B cell (primary cell): ENCODE data around the gene GUF1. TPM values are rescaled to one million over a fixed set of nuclear protein-coding genes. Genes with fewer than 3 reads are reported as not detected.

ENCODE experiments used
- ATAC-seq: fragments of 200-7000 bp; cut with Tn5 transposase; one replicate; pipeline ENCODE4 v1.10.0; 2021; ENCODE audit warnings: low read depth, mild to moderate bottlenecking, moderate number of reproducible peaks, moderate library complexity
- CTCF ChIA-PET: fragments of 350-600 bp; sonication (Branson Sonifier 250); formaldehyde crosslinking; loops from one replicate; lab custom pipeline; 2021; ENCODE audit warnings: antibody characterized with exemption, inconsistent platforms; lab: Charles Lee
- POLR2A ChIA-PET: fragments of 350-600 bp; sonication (Branson Sonifier 250); formaldehyde crosslinking; loops from one replicate; lab custom pipeline; 2021; ENCODE audit warnings: antibody characterized with exemption; lab: Charles Lee
- DNase-seq: peaks from one replicate; pipeline ENCODE4 v3.0.0; 2013
- H2AFZ ChIP-seq: 2 replicates; pipeline ENCODE4 v1.6.1; 2012; ENCODE audit warnings: mild to moderate bottlenecking, low read depth, low read length; ENCODE audit not compliant: insufficient read depth, poor library complexity, severe bottlenecking
- H3K27ac ChIP-seq, 2 donors: 1 replicate in 1 of 2; 2 replicates in 1 of 2; pipeline ENCODE4 v1.5.1; 2012 to 2013; ENCODE audit warnings: low read length in 2 of 2, mild to moderate bottlenecking in 2 of 2, moderate library complexity in 1 of 2
- H3K27me3 ChIP-seq, 4 experiments: fragments of 200-600 bp in 1 of 4; sonication (generic) in 1 of 4; replicated peaks in 1 of 4; 1 replicate in 2 of 4; 2 replicates in 2 of 4; pipeline versions ENCODE4 v1.6.1 to v1.7.0; 2013 to 2016; ENCODE audit warnings: low read length in 3 of 4, mild to moderate bottlenecking in 2 of 4, mixed read lengths in 1 of 4, moderate library complexity in 1 of 4; ENCODE audit not compliant: insufficient read depth in 4 of 4, control insufficient read depth in 3 of 4; ENCODE audit errors: control extremely low read depth in 1 of 4
- H3K36me3 ChIP-seq, 2 experiments: replicated peaks in 1 of 2; 1 replicate in 1 of 2; 2 replicates in 1 of 2; pipeline versions ENCODE4 v1.6.1 to v1.7.1; 2013; ENCODE audit warnings: low read length in 1 of 2; ENCODE audit not compliant: insufficient read depth in 2 of 2, control insufficient read depth in 1 of 2; ENCODE audit errors: control extremely low read depth in 1 of 2, extremely low read depth in 1 of 2
- H3K4me1 ChIP-seq, 2 donors: fragments of 200-600 bp in 1 of 2; sonication (generic) in 1 of 2; 1 replicate in 1 of 2; 2 replicates in 1 of 2; pipeline versions ENCODE4 v1.5.1 to v1.6.1; 2013 to 2017; ENCODE audit warnings: low read length in 2 of 2; ENCODE audit not compliant: control insufficient read depth in 2 of 2, insufficient read depth in 2 of 2
- H3K4me2 ChIP-seq: replicated peaks from 2 replicates; pipeline ENCODE3; 2012; ENCODE audit warnings: mild to moderate bottlenecking, low read depth, low read length; ENCODE audit not compliant: poor library complexity, severe bottlenecking
- H3K4me3 ChIP-seq, 5 experiments: fragments of 200-600 bp in 1 of 5; sonication (generic) in 1 of 5; 1 replicate in 3 of 5; 2 replicates in 2 of 5; pipeline versions ENCODE4 v1.5.1 to v1.7.0; 2011 to 2016; ENCODE audit warnings: low read length in 4 of 5, mild to moderate bottlenecking in 4 of 5, low read depth in 2 of 5, control low read depth in 1 of 5, moderate library complexity in 1 of 5; ENCODE audit not compliant: insufficient read depth in 1 of 5; ENCODE audit errors: control extremely low read depth in 1 of 5, extremely low read depth in 1 of 5
- H3K79me2 ChIP-seq: fragments of 200-600 bp; sonication (generic); one replicate; pipeline ENCODE4 v1.6.0; 2016; ENCODE audit warnings: low read length; ENCODE audit not compliant: control insufficient read depth, insufficient read depth
- H3K9ac ChIP-seq: fragments of 200-600 bp; sonication (generic); 2 replicates; pipeline ENCODE4 v1.6.1; 2017; ENCODE audit warnings: mild to moderate bottlenecking, low read length, moderate library complexity
- H3K9me3 ChIP-seq, 3 donors: one replicate each; pipeline versions ENCODE4 v1.6.1 to v1.7.1; 2013; ENCODE audit warnings: low read length in 2 of 3; ENCODE audit not compliant: control insufficient read depth in 2 of 3, insufficient read depth in 1 of 3; ENCODE audit errors: control extremely low read depth in 1 of 3
- H4K20me1 ChIP-seq: 2 replicates; pipeline ENCODE4 v1.6.0; 2012; ENCODE audit warnings: mild to moderate bottlenecking, low read length; ENCODE audit not compliant: insufficient read depth, control insufficient read depth, poor library complexity, severe bottlenecking
- H3K27ac Mint-ChIP-seq: one replicate; pipeline ENCODE4 v1.8.0; 2021; ENCODE audit warnings: mixed read lengths
- H3K27me3 Mint-ChIP-seq: one replicate; pipeline ENCODE4 v1.8.0; 2021; ENCODE audit warnings: mixed read lengths
- H3K4me1 Mint-ChIP-seq: one replicate; pipeline ENCODE4 v1.8.0; 2021; ENCODE audit warnings: mixed read lengths
- H3K4me3 Mint-ChIP-seq: one replicate; pipeline ENCODE4 v1.8.0; 2021; ENCODE audit warnings: mixed read lengths
- H3K9me3 Mint-ChIP-seq: one replicate; pipeline ENCODE4 v1.8.0; 2022; ENCODE audit warnings: mixed read lengths; ENCODE audit not compliant: insufficient read depth
- CTCF ChIP-seq: fragments of 200-600 bp; IDR thresholded peaks from one replicate; pipeline ENCODE4 v1.8.0; 2022; ENCODE audit warnings: antibody characterized with exemption, mild to moderate bottlenecking
- EZH2 ChIP-seq: IDR thresholded peaks from 2 replicates; pipeline ENCODE4 v1.6.1; 2012; ENCODE audit warnings: borderline replicate concordance, low read depth, mild to moderate bottlenecking, moderate library complexity, low read length; ENCODE audit not compliant: insufficient read depth, poor library complexity, severe bottlenecking
- WGBS: methylation state at CpG from one replicate; pipeline ENCODE4 v1.1.5; 2013; ENCODE audit warnings: missing lambda C conversion rate; ENCODE audit not compliant: insufficient coverage; 5-methylcytosine and 5-hydroxymethylcytosine counted together
- intact Hi-C: fragments of 100-400 bp; cut with micrococcal nuclease; formaldehyde crosslinking; loops from one replicate; pipeline ENCODE4 v1.10.0; 2022
- polyA plus RNA-seq: library from polyadenylated mRNA; depleted of rRNA; stranded (reverse); fragments of >200 nt; gene quantifications from 2 replicates; pipeline ENCODE4 v1.2.3, GENCODE V29; 2012
- total RNA-seq, 2 donors: library from RNA; stranded (reverse); fragments of 120-200 nt in 1 of 2; gene quantifications; 1 replicate in 1 of 2; 2 replicates in 1 of 2; pipeline versions ENCODE4 v1.2.3 to v1.2.4, GENCODE V29; 2013 to 2022

GUF1 gene
- total and polyA plus RNA-seq, 2 donors (not counting 1 experiment from before 2014, with no cell fraction given): 9.6 to 24.2 TPM

GRCh38 chr4:44663539-44664263 is 14.5 kb upstream of the GUF1 start:
- CTCF ChIA-PET: no interaction called here
- no peak overlapping the region for H3K9ac ChIP-seq
- intact Hi-C loops: no loop called here

More at GRCh38 chr4:44663539-44664263, 14.5 kb upstream of the GUF1 start:
- POLR2A ChIA-PET: no interaction called here
- Histone ChIP-seq H3K4me2 (no peak overlapping the region), H3K4me3 (no peak overlapping the region), H4K20me1 (no peaks in the 10 kb centered on the region), H3K27ac (no peak overlapping the region), H3K79me2 (no peaks in the 10 kb centered on the region), H3K36me3 (no peaks in the 10 kb centered on the region), H3K27me3 (peaks cover 0 to 9% (median 0%) of the 10 kb centered on the region in 4 experiments), H3K4me1 (no peaks in the 10 kb centered on the region), H2AFZ (no peak overlapping the region), H3K9me3 (no peaks in the 10 kb centered on the region)
- Mint-ChIP-seq H3K27ac (no peak overlapping the region), H3K9me3 (no peaks in the 10 kb centered on the region), H3K27me3 (peaks cover 5% of the 10 kb centered on the region), H3K4me3 (no peak overlapping the region), H3K4me1 (peaks cover 4% of the 10 kb centered on the region)
- ATAC-seq (no peak), DNase-seq (no peak)
- TF ChIP-seq EZH2 (no peak), CTCF (no peak)
- WGBS: 94% methylated on average over 15 of the region's 20 CpGs
